Prostate gland (tissue), 2 donors: ENCODE measurements around the gene PRH2. TPM values are rescaled to one million over a fixed set of nuclear protein-coding genes. Genes with fewer than 3 reads are reported as not detected.

Experiments used
- DNase-seq: peaks from one replicate; pipeline ENCODE4 v3.0.0-alpha.2; 2019; ENCODE audit warnings: low spot score
- H3K27ac ChIP-seq, 2 donors: fragments of 200-600 bp; sonication (generic); 2 replicates each; pipeline ENCODE4 v1.5.1; 2017 to 2019
- H3K27me3 ChIP-seq: fragments of 200-600 bp; sonication (generic); replicated peaks from 2 replicates; pipeline ENCODE4 v1.5.1; 2019; ENCODE audit not compliant: insufficient read depth
- H3K36me3 ChIP-seq, 2 donors: fragments of 200-600 bp; sonication (generic); 1 replicate in 1 of 2; 2 replicates in 1 of 2; pipeline versions ENCODE4 v1.5.1 to v1.8.1; 2017 to 2019
- H3K4me1 ChIP-seq: fragments of 200-600 bp; sonication (generic); replicated peaks from 2 replicates; pipeline ENCODE4 v1.5.1; 2019
- H3K4me3 ChIP-seq, 2 donors: fragments of 200-600 bp; sonication (generic); 2 replicates each; pipeline ENCODE4 v1.5.1; 2017 to 2019
- H3K9me3 ChIP-seq: fragments of 200-600 bp; sonication (generic); 2 replicates; pipeline ENCODE4 v1.5.1; 2017
- POLR2A ChIP-seq: fragments of 450-650 bp; IDR thresholded peaks from one replicate; pipeline ENCODE4 v1.6.1; 2016; ENCODE audit warnings: antibody characterized with exemption, mild to moderate bottlenecking
- POLR2AphosphoS5 ChIP-seq: sonication (generic); formaldehyde crosslinking; IDR thresholded peaks from one replicate; pipeline ENCODE4 v1.6.1; 2017; ENCODE audit warnings: antibody characterized with exemption
- WGBS: methylation state at CpG from one replicate; pipeline ENCODE4 v1.1.5; 2018; 5-methylcytosine and 5-hydroxymethylcytosine counted together
- intact Hi-C: fragments of 100-400 bp; cut with DNase I; formaldehyde crosslinking; loops from one replicate; pipeline ENCODE4 v1.14.2; 2022
- total RNA-seq, 2 donors: library from RNA; depleted of rRNA; stranded (reverse); fragments of >200 nt; gene quantifications; one replicate each; pipeline ENCODE4 v1.1.0, GENCODE V29; 2016
- TF ChIP-seq, protein P1 (sequence below), 4 experiments: fragments of 200-600 bp in 2 of 4; fragments of 450-650 bp in 2 of 4; sonication (generic) in 2 of 4; IDR thresholded peaks; 1 replicate in 3 of 4; 2 replicates in 1 of 4; pipeline ENCODE4 v1.5.1; 2016 to 2019; ENCODE audit warnings: antibody characterized with exemption in 4 of 4, mild to moderate bottlenecking in 2 of 4, moderate library complexity in 2 of 4

Gene PRH2
- total RNA-seq, 2 donors from 2014 or later: 1.8 TPM; not detected in 1

DNA sequence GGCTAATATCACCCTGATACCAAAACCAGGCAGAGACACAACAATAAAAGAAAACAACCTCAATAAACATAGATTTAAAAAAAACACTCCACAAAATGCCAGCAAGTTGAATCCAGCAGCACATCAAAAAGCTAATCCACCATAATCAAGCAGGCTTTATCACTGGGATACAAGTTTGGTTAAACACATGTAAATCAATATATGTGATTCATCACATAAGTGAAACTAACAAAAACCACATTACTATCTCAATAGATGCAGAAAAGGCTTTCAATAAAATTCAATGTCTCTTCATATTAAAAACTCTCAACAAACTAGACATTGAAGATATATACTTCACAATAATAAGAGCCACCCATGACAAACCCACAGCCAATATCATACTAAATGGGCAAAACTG, 27.0 kb downstream of the PRH2 start:
- TF ChIP-seq, protein P1, sequence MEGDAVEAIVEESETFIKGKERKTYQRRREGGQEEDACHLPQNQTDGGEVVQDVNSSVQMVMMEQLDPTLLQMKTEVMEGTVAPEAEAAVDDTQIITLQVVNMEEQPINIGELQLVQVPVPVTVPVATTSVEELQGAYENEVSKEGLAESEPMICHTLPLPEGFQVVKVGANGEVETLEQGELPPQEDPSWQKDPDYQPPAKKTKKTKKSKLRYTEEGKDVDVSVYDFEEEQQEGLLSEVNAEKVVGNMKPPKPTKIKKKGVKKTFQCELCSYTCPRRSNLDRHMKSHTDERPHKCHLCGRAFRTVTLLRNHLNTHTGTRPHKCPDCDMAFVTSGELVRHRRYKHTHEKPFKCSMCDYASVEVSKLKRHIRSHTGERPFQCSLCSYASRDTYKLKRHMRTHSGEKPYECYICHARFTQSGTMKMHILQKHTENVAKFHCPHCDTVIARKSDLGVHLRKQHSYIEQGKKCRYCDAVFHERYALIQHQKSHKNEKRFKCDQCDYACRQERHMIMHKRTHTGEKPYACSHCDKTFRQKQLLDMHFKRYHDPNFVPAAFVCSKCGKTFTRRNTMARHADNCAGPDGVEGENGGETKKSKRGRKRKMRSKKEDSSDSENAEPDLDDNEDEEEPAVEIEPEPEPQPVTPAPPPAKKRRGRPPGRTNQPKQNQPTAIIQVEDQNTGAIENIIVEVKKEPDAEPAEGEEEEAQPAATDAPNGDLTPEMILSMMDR (IDR thresholded peaks at IDR 0.05): no peak
- no peak for TF ChIP-seq POLR2A
- no peak for TF ChIP-seq POLR2AphosphoS5
- Histone ChIP-seq H3K4me3 (no peak overlapping the region), H3K9me3 (no peaks in the 10 kb centered on the region), H3K27me3 (no peaks in the 10 kb centered on the region), H3K36me3 (no peaks in the 10 kb centered on the region), H3K27ac (no peak overlapping the region), H3K4me1 (no peaks in the 10 kb centered on the region)
- no peak for DNase-seq
- intact Hi-C loops: no loop called here

DNA sequence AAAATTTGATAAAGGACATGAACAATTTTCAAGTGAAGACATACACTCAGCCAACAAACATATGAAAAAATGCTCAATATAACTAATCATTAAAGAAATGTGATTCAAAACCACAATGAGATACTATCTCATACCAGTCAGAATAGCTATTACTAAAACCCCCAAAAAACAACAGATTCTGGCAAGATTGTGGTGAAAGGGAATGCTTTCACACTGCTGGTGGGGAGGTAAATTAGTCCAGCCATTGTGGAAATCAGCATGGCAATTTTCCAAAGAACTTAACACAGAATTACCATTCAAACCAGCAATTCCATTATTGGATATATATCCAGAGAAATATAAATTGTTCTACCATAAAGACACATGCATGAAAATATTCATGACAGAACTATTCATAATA, 28.7 kb downstream of the PRH2 start:
- TF ChIP-seq POLR2A (no peak), POLR2AphosphoS5 (no peak)
- TF ChIP-seq, protein P1 (IDR thresholded peaks at IDR 0.05): no peak
- H3K4me3 ChIP-seq: no peak overlapping the region
- no peaks in the 10 kb centered on the region for H3K36me3 ChIP-seq
- no peak overlapping the region for H3K27ac ChIP-seq
- DNase-seq: no peak
- no peaks in the 10 kb centered on the region for H3K9me3 ChIP-seq
- intact Hi-C loops: no loop called here
- no peaks in the 10 kb centered on the region for H3K27me3 ChIP-seq
- no peaks in the 10 kb centered on the region for H3K4me1 ChIP-seq

DNA sequence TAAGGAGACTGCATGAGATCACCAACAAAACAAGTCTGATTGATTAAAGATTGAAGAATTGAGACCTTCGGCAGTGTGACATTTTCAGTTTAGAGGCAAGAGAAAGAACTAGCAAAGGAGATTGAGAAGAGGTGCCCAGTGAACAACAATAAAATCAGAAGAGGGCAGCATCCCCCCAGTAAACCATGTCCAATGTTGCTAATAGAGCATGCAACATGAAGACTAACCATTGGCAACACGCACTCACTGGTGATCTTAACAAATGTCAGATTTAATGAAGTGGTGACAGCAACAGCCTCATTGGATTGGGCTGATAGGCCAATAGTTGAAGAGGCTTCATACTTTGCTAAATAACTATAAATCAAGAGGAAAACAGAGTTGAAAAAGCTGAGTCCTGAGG, 30.8 kb downstream of the PRH2 start:
- H3K36me3 ChIP-seq: no peaks in the 10 kb centered on the region
- intact Hi-C loops: no loop called here
- no peaks in the 10 kb centered on the region for H3K4me1 ChIP-seq
- H3K9me3 ChIP-seq: no peaks in the 10 kb centered on the region
- no peak overlapping the region for H3K4me3 ChIP-seq
- no peaks in the 10 kb centered on the region for H3K27me3 ChIP-seq
- DNase-seq: no peak
- no peak overlapping the region for H3K27ac ChIP-seq
- no peak for TF ChIP-seq POLR2AphosphoS5
- TF ChIP-seq, protein P1 (IDR thresholded peaks at IDR 0.05): no peak
- no peak for TF ChIP-seq POLR2A
- 94% methylated on average over 2 of the region's 2 CpGs for WGBS

DNA sequence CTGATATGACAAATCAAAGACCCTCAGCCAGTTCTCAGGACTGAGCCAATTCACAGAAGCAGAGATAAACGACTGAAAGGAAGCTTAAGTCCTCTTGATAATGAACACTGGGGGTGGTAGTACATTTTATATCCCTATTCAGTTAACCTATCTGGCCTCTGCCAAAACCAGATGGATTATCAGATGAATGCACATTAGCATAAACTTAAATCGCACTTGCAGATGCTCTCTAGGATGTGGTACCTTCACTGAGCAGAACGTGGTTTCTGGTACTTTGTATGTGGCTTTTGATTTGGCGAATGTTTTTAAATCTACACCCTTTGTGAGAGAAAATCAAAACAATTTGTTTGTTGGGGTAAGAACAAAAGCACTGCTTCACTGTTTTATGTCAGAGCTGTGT, 31.2 kb downstream of the PRH2 start:
- WGBS: 67% methylated on average over 4 of the region's 4 CpGs
- H3K27ac ChIP-seq: no peak overlapping the region
- no peak for DNase-seq
- H3K9me3 ChIP-seq: no peaks in the 10 kb centered on the region
- no peak overlapping the region for H3K4me3 ChIP-seq
- no peaks in the 10 kb centered on the region for H3K27me3 ChIP-seq
- intact Hi-C loops: no loop called here
- TF ChIP-seq, protein P1 (IDR thresholded peaks at IDR 0.05): no peak
- TF ChIP-seq POLR2A (no peak), POLR2AphosphoS5 (no peak)
- no peaks in the 10 kb centered on the region for H3K4me1 ChIP-seq
- H3K36me3 ChIP-seq: no peaks in the 10 kb centered on the region

DNA sequence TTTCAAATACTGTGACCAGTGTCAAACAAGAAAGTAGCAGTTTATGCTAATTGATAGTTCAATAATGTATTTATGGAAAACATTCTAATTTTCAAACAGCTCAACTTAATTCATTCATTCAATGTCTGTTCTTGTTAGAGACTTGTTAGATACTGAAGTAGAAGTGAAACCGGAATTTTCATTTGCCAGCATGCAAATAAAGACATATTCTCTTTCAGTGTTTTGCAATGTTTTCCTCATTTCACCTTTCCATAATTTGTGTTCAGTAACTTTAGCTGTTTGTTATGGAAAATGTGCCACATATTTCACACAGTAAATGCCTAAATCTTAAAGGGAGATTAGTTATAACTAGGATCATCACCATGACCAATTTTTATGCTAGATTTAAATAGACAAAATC, 36.4 kb downstream of the PRH2 start:
- Histone ChIP-seq H3K36me3 (no peaks in the 10 kb centered on the region), H3K4me1 (no peaks in the 10 kb centered on the region), H3K4me3 (no peak overlapping the region), H3K27me3 (no peaks in the 10 kb centered on the region), H3K9me3 (no peaks in the 10 kb centered on the region), H3K27ac (no peak overlapping the region)
- no peak for DNase-seq
- TF ChIP-seq POLR2AphosphoS5: no peak
- TF ChIP-seq, protein P1 (IDR thresholded peaks at IDR 0.05): no peak
- TF ChIP-seq POLR2A: no peak
- WGBS: 97% methylated on average over 1 of the region's 1 CpG
- intact Hi-C loops: no loop called here
